COLO668 (cell line): ENCODE results near the gene ACTR3.

Source experiments
- DNase-seq: peaks from one replicate; lab custom pipeline; 2025; ENCODE audit not compliant: unreplicated experiment; lab: John Stamatoyannopoulos, UW

The ACTR3 gene

DNA sequence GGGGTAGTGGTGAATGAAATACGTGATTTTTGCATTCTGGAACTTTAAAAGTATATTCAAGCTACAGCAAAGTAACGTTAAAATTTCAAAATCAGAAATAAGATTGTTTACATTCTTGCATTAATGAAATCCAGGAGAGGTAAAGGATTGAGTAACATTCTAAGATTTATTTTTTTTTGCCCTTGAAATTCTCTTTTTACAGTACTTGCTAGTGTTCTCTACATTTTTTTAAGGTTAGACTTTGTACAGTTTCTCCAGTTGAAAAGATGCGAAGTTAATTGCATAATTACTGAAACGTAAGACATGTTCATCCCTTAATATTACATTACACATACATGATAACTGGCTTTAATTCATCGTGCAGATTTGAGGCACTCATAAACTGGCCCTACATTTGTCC lies 74.5 kb downstream of the ACTR3 start:
- DNase-seq: no peak

DNA sequence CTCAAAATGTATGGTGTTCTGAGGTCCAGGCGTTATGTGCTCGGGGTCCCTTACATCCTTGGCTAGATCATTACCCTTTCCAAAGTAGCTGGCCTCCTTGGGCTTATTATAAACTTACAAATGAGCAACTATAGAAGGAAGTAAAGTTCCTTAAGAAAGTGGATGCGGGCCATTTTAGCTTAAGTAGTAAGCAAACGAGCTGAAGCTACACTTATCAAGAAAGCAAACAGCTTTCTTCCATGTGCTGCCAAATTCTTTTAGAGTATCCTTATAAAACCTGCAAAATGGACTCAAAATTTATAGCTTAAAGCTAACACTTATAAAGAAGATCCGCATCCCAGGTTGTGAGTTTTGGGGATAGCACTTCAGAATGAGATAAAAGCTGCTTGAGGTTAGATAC lies 75.3 kb downstream of the ACTR3 start:
- DNase-seq: no peak

DNA sequence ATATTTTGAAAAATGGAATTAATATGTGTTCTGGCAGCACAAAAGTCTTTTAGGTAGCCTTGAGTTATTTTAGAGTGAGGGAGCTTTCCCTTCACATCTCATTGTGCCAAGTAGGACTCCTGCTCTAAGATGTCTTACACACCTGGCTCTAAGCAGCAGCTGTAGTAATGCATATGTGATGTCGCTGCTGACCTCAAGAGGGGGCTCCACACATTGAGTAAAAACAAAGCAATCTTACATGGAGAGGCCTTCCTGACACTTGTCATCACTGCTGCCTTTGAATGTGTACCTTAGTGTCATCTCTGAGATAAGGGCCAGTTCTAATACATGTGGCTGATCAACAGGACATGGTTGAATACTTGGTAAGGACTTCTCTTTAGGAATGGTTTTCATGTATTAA lies 75.8 kb downstream of the ACTR3 start:
- peak; percentile 17 for DNase-seq

DNA sequence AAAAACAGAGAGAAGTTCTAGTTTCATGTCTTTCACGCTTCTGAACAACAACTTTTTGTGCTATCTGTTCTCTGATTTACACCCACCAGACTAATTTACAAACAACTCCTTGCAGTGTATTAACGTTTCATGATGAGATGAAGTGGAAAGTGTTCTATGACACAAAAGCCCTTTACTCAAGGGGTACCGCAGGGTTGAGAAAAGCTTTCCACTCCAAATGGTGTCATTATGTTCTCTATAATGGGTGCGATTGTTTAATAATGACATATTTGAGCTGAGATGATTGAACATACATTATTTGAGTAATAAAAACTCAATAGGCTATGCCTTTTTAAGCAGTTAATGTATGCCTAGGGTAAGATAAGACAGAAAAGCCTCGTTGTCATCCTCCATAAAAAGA lies 76.3 kb downstream of the ACTR3 start:
- DNase-seq: no peak

DNA sequence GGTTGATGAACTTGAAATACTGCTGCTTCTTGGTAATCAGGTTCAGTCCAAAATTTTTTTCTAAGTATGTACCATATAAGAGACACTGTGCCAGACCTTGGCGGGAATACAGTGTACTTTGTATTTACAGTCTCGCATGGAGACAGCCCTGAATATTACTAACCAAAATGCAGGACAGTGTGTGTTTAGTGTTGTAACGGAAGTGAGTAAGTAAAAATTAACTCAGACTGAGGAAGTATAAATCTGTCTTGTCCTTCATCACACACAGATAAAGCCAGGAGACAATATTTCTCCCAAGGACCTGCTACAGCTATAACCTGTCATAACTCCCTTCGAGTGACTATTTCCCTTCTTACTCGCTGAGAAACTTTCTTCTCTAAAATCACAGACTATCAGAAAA lies 76.9 kb downstream of the ACTR3 start:
- DNase-seq: no peak

DNA sequence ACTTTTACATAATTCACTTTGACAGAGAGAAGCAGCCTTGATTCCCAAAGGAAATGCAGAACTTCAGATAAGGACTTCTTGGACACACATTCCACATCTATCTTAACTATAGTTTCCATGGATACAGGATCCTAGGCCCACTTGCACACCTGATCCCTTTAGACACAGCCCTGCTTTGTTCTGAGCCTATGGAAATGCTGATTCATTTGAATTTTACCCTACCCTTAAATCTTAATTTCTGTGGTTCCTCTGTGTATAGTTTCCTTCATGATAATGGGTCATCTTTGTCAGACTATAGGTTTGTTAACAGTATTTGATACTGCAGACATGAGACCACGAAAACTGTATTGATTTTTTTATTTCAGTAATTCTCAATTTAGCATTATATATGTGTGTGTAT lies 77.4 kb downstream of the ACTR3 start:
- DNase-seq: no peak

DNA sequence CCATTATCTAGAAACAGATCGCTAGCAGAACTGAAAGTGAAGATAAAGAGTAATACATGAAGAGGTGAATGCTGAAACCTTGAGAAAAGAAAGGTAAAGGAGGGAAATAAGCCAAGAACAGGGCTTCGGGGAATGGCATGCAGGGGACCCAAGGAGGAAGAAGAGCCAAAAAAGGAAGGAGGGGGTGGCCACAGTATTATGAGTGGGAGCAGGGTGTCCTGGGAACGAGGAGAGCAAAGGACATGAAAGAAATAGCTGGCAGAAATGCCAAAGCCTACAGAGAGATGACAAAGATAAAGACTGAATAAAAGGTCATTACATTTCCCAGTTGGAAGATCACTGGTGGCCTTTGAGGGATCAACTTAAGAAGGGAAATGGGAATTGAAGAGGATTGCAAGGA lies 82.9 kb downstream of the ACTR3 start:
- DNase-seq: no peak

DNA sequence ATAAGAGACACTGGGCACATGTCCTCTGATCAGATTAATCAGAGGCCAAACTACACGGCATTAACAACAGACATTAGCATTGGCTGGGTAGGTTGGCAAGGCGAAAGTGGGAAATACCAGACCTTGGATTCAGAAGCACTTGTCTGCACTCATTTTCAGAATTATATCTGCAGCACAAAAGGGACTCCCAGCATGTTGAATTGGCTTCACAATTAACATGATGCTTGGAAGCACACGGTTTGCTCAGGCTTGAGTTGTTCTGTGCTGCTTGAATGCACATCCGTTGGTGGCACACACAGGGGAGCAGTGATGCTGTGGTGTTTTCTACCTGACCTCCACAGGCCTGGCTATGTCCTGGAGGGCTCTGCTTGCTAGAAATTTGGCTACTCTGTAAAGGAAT lies 83.9 kb downstream of the ACTR3 start:
- DNase-seq: no peak

DNA sequence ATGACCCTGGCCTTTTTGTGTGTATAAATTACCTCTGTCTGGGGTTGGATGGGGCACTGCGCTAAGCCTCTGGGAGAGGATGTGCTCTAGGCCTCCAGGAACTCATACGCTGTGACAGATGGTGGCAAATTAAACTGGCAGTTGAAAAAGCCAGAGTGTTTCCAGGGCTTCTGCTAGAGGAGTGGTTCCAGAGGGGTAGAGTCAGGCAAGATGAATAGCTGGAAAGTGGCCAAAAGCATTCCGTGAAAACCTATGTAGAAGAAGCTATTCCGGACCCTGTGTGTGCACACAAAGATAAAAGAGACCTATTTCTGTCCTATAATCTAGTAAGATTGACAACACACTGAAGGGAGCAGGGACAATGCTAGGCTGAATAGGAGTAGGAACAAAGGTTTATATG lies 84.8 kb downstream of the ACTR3 start:
- DNase-seq: no peak

DNA sequence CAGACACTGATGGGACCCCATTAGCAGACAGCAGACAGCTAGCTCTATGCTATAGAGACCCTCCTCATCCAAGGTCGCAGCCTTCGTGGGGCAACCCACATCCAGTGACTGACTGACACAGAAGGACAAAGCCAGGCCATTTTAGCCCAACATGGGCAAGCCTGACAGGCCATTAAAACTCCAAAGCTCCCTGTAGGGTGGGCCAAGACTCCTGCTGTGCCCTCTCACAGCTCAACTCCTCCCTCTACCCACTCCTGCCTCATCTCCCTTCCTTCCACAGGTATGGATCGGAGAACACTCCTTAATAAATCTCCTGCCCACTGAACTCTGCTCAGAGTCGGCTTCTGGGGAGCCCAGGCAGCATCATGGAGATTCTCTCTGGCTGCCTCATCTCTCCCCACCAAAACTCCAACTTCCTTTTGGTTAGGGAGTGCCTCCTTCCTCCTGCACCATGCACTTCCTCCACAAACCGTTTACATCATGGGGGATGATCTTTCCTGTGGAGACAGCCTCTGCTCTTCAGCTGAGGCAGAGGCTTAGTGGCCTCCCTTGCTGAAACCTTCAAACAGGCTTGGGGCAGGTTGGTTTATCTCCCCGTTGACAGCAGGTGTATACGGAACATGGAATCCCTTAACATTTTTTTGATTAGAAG lies 86.5 kb downstream of the ACTR3 start:
- DNase-seq: no peak

DNA sequence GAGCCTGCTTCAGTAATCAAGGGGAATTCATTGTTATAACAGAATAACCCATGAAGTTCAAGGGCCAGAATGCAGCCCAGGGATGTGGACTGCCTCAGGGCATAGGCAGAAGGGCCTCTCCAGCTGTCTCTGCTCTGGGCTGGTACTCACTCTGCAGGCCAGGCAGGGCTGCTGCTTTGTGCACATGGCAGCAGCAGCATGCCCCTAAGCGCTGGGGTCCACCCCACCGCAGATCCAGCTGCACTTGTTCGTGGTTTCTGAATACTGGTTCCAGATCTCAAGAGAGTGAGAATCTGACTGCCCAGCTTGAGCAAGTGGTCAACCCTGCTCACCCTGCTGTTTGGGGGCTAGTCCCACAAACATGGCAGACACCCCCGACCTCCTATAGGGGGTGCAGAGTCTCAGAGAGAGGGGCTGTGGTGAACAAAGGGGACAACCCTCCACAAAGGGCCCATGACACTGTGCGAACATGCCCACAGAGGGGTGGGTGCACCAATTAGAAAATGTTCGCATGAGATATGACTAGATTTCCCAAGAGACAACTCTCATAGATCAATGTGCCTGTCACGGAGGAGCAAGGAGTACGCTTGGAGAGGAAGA lies 87.3 kb downstream of the ACTR3 start:
- DNase-seq: peak; percentile 31

DNA sequence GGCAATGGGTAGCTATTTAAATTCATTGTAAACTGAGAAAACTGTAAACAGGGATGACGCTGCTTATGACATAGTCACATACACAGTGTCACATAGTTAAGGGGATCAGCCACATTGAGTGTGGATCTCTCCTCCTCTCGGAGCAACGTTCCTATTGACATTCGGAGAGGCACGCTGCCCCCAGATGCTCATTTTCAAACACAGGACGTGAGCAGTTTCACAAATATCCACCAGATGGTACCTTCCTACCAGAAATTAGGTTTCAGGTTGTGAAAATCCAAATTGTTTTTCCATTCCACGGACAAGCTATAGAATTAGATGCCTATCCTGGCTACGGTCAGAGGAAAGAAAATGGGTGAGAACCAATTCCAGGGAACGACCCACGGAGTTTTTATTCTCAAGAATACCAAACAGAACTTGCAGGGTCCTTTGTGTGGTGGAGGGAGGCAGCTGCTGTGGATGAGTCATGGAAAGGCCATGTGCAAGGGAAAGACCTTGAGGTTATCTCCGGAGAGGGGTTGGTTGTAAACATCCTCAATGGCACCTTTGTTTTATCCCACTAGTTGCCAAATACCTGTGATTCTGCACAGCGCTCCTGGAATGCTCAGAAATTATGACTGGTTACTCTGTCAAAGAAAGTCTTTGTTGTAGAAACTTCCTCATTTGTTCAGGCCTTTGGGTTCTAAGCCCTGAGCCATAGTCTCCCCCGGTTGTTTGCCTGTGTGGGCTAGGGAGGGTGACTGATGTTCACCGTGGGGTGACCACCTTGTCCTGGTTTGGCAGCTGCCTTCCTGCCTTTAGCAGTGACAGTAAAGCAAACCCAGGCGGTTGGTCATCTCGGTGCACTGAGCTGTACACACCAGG lies 88.0 kb downstream of the ACTR3 start:
- peak; percentile 60 for DNase-seq

DNA sequence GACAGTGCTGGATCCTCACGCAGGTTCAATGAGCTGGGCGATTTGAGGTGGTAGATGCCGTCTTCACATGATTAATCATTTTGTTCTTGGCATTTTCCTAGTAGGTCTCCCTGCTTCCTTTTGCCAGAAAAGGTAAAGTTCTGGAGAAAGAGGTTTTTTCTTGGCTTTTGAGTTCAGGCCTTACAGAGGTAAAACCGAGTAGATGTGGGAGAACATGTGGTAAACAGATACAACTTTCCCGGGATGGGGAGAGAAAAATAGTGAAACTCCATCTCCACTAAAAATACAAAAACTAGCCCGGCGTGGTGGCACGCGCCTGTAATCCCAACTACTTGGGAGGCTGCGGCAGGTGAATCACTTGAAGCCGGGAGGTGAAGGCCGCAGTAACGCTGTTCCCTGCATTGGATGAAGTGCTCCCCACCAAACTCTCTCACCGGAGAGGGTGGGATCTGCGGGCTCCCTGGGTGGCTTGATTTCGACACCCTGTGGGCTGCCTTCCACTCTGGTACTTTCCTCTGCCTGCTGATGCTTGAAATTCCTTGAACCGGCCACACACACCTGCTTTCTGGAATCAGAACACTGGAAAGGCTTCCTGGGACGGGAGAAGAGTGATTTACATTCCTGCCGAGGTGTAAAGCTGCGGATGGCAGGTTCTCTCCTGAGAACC lies 88.8 kb downstream of the ACTR3 start:
- no peak for DNase-seq

DNA sequence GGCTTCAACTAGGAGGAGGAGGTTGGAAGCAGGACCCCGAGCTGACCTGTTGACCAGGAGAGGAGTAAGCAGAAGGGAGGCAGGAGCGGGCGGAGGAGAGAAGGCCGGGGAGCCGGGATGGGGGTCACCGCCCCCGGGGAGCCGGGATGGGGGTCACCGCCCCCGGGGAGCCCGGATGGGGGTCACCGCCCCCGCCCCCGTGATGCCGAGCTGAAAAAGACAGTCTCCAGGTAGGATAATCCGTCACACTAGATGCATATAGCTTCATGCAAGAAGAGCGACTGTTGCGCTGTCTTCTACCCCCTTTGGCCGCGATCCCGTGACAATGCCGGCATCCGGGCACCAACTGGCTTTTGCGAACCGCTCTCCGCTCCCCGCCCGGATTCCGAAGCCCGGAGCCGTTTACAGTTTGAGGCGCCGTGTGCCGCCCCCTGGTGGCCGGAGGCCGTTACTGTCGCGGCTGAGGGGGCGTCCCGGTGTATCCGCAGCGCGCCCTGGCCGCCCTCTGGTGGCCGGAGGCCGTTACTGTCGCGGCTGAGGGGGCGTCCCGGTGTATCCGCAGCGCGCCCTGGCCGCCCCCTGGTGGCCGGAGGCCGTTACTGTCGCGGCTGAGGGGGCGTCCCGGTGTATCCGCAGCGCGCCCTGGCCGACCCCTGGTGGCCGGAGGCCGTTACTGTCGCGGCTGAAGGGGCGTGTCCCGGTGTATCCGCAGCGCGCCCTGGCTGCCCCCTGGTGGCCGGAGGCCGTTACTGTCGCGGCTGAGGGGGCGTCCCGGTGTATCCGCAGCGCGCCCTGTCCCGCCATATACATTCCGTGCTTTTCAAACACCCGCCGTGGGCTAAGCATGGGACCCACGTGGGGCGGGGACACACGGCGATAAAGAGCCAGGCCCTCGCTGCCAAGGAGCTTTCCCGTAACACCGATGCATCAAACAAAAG lies 89.6 kb downstream of the ACTR3 start:
- DNase-seq: no peak

DNA sequence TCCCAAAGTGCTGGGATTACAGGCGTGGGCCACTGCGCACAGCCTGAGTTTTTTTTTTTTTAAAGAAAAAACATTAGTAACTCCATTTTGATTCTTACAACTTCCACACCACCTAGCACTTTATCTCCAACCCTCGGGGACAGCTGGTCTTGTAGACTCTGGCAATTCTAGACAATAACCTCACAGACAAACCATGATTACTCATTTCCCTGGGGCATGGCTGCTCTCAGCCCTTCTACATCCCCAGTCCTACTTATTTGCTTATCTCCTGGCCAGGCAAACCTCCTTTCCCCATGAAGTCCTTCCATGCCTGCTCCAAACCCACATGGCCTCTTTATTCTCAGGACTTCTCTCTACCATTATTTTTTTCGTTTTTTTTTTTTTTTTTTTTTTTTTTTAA lies 91.1 kb downstream of the ACTR3 start:
- no peak for DNase-seq

DNA sequence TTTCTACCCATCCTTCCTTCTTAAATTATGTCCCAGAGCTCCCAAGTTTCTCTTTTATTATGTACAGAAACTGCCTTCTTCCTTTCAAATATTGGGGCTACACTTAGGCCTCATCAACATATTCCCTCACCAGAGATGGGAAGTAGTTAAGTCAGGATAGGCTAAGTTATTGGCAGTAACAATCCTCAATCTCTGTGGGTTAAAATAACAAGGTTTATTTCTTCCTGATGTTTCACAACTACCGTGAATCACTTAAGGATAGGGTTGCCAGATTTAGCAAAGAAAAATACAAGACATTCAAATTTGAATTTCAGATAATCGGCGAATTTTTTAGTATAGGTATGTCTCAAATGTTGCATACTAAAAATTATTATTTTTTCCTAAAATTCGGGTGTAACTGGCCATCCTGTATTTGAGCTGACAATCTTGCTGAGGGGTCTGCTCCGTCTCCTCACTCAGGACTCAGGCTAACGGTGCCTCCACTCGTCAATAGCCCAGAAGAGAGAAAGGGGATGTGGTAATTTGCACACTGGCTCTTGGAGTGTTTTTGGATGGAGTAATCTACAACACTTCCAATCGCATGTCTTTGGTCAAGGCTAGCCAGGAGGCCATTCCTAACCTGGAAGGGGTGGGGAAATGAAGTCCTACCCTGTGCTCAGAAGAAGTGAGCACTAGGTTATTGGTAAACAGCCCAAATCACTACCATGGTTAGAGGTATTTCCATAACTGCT lies 91.7 kb downstream of the ACTR3 start:
- no peak for DNase-seq

DNA sequence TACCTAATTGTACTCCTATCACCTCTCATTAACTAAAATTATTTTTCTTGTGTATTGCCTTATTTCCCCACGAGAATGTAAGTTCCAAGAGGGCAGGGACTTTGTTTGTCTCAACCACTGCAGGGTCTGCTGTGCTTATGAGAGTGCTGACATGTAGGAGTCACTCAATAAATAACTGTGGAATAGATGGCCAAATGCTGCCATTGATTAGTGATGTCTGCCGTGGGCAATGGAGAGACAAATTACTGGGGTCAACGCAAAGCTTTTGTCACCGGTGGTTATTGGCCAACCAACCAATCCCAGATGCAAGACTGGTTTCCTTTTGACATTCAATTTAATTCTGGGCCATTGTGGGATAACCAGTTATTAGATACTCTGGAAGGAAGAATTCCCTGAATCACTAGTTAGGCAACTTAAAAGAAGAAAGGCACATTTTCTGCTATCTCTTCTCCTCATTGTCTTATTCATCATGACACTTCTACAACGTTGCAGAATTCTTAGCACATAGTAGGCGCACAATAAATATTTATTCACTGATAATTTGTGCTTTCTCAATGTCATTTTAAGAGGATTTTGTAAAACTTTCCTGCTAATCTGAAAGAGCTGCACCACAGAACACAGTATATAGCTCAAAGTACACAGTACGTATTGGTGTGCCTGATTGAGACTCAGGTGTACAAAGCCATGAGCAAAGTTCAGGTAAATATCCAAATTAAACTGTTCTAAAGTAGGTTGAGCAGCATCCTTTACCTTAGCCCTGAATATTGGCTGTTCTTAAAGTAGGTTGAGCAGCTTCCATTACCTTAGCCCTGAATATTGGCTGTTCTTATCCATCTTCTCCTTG lies 95.9 kb downstream of the ACTR3 start:
- DNase-seq: no peak

DNA sequence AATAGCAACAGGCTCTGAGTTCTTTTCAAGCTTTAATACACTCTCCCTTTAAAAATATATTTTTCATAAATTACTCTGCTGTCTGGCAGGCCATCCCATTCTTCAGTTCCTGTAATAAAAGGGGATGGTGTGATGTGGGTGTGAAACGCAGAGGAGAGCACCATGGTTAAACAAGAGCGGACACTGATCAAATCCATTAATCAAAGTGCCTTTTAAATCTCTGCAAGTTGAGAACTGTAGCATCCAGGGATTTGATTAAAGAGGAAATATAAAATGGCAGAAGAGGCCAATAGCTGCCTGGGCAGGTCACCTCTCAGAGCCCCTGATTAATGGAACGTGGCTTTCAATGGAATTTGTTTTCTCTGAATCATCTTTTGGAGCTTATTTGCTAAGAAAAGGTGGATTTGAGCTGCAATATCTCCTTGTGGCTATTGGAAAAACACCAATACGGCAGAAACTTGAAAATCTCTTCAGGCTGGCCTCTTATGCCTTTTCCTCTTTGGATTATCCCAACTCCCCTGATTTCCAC lies 96.9 kb downstream of the ACTR3 start:
- DNase-seq: no peak

DNA sequence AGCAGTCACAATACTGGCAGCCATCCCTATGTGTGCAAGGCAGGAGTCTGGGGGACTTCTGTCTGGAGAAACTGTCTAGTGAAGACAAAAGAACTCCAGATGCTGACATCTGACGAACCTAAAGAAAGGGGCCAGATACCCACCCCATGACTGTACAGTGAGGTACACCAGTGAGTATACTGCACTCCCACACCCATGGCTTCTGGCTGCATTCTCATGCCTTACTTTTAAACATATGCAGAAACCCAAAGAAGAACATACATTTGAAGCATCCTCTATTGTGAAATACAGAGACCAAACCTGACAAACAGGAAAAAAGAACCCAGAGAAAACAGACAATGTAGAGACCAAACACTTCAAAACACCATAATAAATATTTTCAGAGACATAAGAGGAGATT lies 102.2 kb downstream of the ACTR3 start:
- no peak for DNase-seq
